ENCODE measurements around the gene RBM47.
"Not testable (repeated sequence)": the region's sequence is repeated elsewhere in the genome, so short reads cannot be mapped to it uniquely, and the experiment has no call there.

Gene RBM47

DNA sequence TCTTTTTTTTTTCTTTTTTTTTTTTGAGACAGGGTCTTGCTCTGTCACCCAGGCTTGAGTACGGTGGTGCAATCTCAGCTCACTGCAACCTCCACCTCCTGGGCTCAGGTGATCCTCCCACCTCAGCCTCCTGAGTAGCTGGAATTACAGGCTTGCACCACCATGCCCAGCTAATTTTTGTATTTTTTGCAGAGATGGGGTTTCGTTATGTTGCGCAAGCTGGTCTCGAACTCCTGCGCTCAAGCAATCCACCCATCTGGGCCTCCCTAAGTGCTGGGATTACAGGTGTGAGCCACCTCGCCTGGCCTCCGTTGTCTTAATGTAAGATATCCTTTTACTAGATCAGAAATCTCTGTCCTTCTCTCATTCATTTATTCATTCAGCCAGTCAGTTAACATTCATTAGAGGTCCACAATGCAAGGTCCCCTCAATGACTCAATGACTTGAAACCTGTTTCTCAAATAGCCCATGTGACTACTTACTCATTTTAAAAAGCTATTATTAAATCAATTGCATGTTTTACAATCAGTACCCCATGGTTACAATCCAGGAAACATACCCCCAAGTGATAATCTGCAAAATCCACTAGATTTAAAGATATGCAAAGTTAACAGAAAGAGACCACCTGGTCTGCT lies 68.0 kb downstream of the RBM47 start:
- not testable (repeated sequence) for DNase-seq

DNA sequence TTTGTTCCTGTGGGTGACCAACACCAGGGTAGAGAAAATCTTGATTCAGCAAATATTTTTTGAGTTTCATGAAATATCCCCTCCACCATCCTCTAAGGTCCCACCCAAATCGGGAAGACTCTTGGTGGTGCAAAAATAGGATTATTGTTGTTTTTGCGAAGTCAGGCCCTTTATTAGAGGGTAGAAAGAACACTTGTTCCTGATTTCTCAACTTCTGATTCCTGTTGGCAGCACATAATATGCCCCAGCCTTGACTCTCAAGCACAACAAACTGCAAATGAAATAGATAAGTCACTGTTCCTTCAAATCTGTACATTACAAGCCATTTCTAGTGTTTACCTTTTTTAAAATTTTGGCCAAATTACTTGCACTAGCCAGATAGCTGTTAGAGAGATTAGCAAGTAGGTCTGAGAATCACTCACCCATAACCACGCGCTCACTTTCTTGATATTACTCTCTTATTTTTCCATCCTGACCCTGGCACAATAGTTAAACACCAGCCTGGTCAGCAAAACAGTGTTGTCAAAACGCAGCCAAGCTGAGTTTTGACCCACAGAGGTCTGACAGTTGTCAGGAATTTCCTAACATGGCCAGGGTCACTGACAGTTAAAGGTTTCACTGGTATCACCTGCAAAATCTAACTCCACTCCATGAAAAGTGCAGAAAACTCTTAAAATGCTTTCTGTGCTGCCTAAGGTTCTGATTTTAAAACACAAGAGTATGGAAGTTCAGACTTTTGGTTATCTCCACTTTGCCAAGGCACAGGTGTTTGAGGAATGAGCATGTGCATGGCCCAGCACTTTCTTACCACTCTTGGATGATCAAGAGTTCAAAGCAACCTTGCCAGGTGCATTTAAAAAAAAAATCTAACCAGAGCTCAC lies 69.8 kb downstream of the RBM47 start:
- no peak for DNase-seq

DNA sequence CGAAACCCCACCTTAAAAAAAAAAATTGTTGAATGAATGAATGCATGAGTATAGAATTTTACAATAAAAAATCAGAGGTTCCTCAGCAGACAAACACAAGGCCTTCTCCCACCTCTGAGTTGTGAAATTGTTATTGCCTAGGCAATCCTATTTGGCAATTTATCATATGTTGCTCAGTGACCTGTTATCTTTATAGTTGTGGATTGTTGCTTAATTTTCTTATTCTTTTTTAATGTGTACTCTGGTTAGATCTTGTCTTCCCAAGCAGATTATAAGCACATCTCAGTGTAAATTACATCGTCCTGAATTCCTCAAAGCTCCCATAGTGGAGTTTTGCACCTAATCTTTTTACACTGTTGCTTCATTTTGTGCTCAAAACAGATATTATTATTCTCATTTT lies 71.9 kb downstream of the RBM47 start:
- no peak for DNase-seq

DNA sequence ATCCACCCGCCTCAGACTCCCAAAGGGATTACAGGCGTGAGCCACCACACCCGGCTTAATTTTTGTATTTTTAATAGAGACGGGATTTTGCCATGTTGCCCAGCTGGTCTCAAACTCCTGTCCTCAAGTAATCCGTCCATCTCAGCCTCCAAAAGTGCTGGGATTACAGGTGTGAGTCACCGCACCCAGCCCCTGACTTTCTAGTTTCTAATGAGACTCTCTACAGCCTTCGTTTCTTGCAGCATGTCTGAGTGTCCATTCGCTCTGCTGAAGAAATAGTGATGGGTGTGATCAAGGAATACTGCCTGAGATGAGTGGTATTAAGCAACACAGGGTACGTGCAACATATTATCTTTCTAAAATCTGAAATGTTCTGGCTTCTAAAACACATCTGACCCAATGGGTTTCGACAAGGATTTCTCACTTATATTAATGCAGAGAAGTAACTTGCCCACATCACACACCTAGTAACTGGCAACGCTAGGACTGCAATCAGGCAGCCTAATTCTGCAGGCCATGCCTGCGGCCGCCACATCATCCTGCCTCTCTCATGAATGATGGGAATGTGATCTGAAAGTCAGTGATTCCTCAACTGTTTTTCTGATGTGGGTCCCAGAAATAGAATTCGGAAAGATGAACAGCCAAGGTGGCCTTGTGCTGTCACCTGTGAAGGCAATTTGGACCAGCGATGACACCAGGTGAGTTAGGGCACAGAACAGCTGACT lies 74.3 kb downstream of the RBM47 start:
- no peak for DNase-seq

DNA sequence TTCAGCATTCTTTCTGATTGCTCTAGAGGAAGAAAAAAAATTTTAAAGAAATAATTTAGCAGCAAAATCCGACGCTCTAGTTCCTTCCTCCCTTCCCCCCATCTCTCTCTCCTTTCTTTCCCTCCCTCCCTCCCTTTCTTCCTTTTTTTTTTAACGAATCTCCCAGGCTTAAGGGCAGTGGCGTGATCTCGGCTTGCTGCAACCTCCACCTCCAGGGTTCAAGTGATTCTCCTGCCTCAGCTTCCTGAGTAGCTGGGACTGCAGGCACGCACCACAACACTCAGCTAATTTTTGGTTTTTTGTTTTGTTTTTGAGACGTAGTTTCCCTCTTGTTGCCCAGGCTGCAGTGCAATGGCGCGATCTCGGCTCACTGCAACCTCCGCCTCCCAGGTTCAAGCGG lies 75.0 kb downstream of the RBM47 start:
- DNase-seq = not testable (repeated sequence)

DNA sequence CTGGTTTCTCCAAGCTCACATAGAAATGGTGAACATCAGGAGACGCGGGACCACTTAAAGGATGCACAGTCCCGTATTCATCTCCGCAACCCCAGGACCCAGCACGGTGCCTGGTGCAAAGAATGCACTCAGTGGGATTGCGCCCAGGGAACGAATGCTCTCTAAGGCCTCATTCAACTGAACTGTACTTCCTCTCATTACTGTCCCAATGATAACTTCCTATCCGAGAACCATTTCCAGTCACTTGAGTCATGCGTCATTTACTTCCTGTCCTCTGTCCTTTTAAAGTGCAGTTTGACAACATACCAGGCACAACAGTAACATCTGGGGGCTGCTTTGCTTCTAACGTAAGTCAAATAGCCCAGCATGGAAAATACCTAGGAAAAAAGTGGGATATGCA lies 75.7 kb downstream of the RBM47 start:
- DNase-seq = no peak

DNA sequence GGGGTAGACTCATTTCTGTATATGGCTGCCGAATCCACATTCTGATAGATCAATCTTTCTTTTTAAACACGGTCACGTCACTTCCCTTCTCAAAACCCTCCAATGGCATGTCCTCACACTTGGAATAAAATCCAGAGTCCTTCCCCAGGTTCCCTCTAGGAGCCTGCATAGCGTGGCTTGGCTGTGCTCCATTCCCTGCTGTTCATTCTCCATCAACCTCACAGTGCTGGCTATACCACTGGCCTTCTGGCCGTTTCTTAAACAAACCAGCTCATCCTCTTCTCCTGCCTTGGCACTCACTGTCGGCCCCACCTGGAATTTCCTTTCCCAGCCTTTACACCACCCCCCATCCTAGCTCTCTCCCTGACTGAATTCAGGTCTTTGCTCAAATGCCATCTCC lies 77.1 kb downstream of the RBM47 start:
- DNase-seq = no peak

DNA sequence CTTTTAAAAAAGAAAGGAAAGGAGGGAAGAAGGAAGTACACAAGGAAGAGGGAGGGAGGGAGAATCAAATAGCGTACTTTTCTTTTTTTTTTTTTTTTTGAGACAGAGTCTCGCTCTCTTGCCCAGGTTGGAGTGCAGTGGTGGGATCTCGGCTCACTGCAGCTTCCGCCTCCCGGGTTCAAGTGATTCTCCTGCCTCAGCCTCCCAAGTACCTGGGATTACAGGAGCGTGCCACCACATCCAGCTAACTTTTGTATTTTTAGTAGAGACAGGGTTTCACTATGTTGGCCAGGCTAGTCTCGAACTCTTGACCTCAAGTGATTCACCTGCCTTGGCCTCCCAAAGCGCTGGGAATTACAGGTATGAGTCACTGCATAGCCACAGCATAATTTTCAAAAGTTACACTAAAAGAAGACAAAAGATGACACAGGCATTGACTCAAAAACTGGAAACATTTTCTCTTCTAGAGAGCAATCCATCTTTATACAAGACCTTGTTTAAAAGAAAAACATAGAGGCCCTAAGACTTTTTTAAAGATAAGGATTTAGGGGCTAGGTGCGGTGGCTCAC lies 78.0 kb downstream of the RBM47 start:
- peak in 1 of 2 donors; percentile 29 for DNase-seq

DNA sequence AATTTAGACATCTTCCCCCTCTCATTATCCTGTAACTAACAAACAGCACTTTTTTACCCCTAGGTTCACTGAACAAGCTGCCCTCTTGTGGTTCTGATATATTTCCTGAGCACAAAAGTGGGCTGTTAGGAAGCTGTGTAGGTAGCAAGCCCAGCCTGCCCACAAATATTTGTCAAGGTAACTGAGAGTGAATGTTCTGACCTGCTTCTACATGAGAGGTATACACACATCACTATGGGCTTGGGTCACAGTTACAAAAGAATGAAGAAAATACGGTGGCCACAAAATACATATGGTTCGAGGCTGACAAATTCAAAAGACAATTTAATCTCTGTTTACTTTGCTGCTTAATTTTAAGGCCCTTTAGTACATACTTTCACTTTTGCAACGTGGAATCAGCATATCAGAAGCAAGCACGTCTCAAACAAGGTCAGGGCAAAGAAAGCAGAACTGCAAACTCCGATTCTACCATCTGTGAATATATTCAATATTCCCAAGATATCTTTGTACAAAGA lies 78.7 kb downstream of the RBM47 start:
- DNase-seq = no peak

DNA sequence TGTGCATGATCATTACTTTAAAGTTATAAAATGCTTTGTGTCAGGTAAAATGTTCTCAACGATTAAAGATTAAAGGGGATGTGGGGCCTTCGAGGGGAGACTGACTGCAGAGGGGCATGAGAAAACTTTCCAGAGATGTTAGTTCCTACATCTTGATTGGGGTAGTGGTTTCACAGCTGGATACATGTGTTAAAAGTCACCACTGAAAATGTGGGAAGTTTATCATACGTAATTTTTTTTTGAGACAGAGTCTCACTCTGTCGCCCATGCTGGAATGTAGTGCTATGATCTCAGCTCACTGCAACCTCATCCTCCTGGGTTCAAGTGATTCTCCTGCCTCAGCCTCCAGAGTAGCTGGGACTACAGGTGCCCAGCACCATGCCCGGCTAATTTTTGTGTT lies 79.5 kb downstream of the RBM47 start:
- DNase-seq = no peak

DNA sequence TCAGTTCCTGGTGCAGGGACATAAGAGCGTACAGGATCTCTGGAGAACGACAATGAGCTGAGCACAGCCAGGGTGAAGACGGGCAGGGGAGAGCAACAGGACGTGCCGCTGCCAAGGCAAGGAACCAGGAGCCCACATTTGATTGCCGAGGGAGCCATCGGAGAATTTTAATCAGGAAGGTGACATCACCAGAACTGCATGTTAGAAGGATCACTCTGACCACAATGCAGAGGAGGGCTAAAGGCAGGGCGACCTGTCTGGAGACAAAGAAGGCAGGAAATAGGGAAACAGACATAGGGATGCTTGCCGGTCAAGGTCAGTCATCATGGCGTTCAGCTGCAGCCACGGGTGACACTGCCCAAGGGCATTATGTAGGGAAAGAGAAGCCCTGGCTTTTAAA lies 81.4 kb downstream of the RBM47 start:
- DNase-seq = no peak

DNA sequence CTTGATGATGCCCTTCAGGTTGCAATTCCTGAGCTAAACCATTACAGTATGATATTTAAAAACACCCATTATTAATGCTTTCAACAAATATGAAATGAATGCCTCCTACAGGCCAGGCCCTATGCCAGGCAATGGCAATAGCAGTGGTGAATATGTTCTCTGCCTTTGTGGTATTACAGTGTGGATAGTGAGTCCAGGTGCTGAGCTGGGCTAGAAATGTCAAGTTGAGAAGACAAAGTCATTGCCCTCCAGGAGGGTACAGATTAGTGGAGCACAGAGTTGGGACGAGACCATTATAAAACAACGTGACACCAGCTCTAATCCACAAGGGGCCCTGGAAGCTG lies 81.9 kb downstream of the RBM47 start:
- no peak for DNase-seq

DNA sequence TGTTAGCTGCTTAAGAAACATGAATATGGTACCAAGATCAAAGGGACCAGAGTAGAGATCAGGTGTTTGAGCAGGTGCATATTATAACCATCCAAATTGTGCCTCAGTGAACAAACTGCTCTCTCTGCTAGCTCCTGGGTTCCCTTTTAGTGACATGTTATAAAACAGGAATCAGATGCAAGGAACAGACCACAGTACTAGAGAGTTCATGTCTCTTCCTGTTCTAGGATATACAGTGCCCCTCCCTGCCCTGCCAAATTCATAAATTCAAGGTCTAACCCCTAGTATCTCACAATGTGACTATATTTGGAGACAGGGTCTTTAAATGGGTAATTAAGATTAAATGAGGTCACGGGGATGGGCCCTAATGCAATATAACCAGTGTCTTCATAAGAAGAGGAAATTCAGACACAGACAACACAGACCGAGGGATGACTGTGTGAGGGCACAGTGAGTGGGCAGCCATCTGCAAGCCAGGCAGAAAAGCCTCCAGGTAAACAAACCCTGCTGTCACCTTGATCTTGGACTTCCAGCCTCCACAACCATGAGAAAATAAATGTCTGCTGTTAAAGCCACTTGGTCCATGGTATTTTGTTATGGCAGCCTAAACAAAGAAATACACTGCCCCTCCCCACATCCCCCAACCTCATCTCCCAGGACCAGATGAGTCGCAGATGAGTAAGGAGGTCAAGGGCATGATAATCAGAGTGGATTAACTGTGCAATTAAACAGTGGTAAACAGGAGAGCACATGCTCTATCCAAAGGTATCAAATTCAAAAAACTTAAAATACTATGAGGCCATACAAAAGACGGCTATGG lies 82.5 kb downstream of the RBM47 start:
- no peak for DNase-seq

DNA sequence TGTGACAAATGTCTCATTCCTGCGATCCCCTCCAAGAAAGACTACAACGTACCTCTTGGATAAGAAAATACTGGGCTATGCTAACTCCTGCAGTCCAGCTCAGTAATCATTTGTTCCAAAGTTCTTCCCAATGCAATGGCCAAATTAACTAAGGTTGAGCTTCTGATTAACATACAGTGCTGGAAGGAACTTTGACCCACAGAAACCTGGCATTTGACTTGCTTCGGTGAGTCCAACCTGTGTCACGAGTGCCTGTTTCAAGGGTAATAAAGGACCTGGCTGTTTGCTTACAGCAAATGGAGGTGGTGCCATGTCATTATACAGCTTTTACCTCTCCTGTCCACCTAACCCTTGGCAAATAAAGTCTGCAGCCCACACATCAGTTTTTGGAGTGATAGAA lies 83.2 kb downstream of the RBM47 start:
- no peak for DNase-seq

DNA sequence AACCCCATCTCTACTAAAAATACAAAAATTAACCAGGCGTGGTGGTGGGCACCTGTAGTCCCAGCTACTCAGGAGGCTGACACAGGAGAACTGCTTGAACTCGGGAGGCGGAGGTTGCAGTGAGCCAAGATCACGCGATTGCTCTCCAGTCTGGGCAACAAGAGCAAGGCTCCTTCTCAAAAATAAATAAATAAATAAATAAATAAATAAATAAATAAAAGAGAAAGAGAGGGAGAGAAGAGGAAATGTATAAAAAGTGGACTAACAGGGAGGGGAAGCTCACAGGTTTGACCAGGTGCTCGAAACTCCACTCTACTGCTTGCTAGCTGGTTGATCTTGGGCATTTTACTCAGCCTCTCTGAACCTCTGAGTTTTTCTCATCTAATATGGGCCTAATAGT lies 84.2 kb downstream of the RBM47 start:
- not testable (repeated sequence) for DNase-seq

DNA sequence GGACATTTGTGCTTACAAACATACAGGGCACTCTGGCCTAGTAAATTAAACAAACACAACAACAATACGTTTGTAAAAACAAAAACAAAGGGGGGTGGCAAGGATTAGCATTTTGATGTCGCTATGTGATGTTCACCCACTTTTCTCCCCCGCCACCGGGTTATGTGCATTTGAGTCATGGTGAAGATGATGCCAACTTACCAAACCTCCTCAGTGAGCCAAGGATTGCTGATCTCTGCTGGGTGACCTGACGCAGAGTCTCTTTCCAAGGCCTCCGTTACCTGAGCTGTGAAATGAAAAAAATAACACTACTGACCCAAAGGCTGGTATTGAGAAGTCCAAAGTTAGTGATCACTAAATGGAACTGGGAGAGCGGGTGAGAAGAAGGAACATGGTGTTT lies 85.4 kb downstream of the RBM47 start:
- no peak for DNase-seq

DNA sequence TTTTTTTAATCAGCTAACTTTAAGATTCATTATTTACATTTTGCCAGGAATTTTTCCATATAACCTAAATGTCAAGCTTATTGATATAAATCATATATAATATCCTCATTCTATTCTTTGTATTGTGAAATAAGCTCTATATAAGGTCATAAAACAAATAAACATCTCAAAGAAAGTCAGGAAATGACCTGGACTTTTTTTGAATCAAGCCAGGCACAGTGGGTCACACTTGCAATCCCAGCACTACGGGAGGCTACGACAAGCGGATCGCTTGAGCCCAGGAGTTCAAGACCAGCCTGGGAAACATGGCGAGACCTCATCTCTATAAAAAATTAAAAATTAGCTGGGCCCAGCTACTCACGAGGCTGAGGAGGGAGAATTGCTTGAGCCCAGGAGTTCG lies 88.9 kb downstream of the RBM47 start:
- no peak for DNase-seq

DNA sequence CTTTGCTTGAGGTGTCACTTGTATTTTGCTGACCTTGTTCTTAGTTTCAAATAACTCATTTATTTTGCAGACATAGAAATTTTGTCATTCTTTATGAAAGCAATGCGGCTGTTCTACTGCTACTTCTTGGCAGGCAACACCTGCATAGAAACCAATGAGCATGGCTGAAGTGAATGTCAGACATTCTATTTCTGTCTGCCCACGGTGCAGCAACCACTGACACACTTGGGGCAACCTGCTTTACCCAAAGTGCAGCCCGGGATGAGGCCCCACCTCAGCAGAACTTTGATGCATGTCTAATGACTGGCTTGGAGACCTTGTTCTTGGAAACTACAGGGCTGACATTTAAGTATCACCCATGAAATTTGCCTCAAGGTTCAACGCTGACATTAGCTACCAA lies 93.6 kb downstream of the RBM47 start:
- DNase-seq = no peak

DNA sequence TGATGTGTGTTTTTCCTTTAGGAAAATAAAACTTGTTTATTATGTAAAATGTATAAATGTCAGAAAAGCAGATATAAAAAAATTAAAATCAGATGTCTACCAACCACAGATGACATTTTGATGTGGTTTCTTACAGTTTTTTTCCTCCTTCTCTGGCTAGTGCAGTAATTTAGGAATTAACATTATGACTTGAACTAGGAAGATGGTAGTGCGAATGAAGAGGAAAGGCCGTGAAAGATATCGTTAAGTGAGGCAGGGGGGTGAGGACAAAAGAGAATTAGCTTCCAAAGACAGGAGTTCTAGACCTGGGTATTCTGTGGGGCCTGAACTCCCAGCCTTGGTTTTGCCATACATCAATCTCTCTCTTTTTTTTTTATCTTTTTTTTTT lies 98.0 kb downstream of the RBM47 start:
- DNase-seq = no peak

DNA sequence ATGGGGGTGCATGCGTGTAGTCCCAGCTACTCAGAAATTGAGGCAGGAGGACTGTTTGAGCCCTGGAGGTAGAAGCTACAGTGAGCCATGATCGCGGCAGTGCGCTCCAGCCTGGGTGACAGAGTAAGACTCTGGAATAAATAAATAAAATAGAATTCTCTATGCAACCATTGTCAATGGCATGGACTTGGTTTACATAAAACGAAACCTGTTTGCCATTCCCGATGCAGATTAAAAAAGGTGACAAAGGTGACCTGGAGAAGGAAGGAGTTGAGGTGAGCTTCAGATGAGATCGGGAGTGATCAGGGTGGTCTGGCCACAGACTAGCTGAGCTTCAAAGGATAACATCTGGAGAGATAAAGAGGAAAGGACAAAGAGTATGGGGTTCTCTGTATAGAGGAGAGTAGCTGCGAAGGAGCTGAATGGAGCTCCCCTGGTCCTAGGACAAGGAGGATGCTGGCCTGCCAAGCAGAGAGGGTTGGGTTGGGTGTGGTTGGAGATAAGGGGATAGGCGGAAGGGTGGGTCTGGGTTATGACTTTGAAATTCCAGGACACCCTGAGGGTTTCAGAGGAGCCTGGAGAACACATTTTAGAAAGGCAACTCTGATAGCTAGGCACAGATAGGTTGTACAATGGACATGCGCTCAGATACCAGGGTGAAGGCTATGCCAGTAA lies 98.6 kb downstream of the RBM47 start:
- no peak for DNase-seq

DNA sequence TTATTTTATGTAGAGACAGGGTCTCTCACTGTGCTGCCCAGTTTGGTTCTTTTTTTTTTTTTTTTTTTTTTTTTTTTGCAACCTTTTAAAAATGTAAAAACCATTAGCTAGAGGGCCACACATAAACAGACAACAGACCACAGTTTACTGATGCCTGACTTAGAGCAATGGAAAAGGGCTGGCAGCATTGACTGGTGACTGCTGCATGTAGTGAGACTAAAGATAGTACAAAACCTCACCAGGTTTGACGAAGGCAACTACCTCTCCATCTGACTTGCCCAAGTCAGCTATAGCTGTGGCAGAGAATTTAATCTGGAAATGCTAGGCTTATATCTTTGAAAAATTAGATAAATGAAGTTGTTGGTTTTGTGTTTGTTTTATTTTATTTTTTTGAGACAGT lies 102.9 kb downstream of the RBM47 start:
- no peak for DNase-seq

All from stimulated activated CD4-positive, alpha-beta T cell treated with anti-CD3 and anti-CD28 coated beads, Interleukin-2, amount 100 ng/mL, for 24 hours (primary cell).